SK-N-SH (cell line): Measurements from ENCODE around the gene VWA3B. TPM values are rescaled to one million over a fixed set of nuclear protein-coding genes. Genes with fewer than 3 reads are reported as not detected.

Experiments used
- CTCF ChIA-PET: fragments of 300-600, 350-600 bp; formaldehyde crosslinking; extraction: SDS; loops from one replicate; lab custom pipeline; 2021; lab: Yijun Ruan, JAX
- POLR2A ChIA-PET: fragments of 350-600 bp; sonication (Branson Sonifier 250); formaldehyde crosslinking; extraction: SDS; loops from one replicate; lab custom pipeline; 2020; ENCODE audit warnings: antibody characterized with exemption, inconsistent platforms; lab: Yijun Ruan, JAX
- DNase-seq: peaks from one replicate; pipeline ENCODE4 v3.0.0; 2012
- H2AFZ ChIP-seq: fragments of 200-600 bp; sonication (generic); 2 replicates; pipeline ENCODE4 v1.8.1; 2016; ENCODE audit warnings: antibody characterized with exemption, mild to moderate bottlenecking, low read depth
- H3F3A ChIP-seq: fragments of 200-600 bp; sonication (generic); replicated peaks from 2 replicates; pipeline ENCODE3; 2016; ENCODE audit warnings: antibody characterized with exemption, mild to moderate bottlenecking; ENCODE audit not compliant: insufficient read depth
- H3K27ac ChIP-seq, 2 experiments: fragments of 200-500 bp in 1 of 2; fragments of 200-600 bp in 1 of 2; sonication (Bioruptor generic) in 1 of 2; sonication (generic), shearing (Covaris generic) in 1 of 2; 2 replicates each; pipeline versions ENCODE4 v1.5.1 to v1.6.1; 2014 to 2016; ENCODE audit warnings: low read depth in 2 of 2, inconsistent platforms in 1 of 2, low read length in 1 of 2, mild to moderate bottlenecking in 1 of 2, mixed read lengths in 1 of 2
- H3K27me3 ChIP-seq: fragments of 200-600 bp; sonication (generic), shearing (Covaris generic); 2 replicates; pipeline ENCODE4 v1.6.1; 2016; ENCODE audit warnings: mixed run types; ENCODE audit not compliant: insufficient read depth
- H3K36me3 ChIP-seq, 2 experiments: fragments of 200-500 bp in 1 of 2; fragments of 200-600 bp in 1 of 2; sonication (Bioruptor generic) in 1 of 2; sonication (generic) in 1 of 2; replicated peaks in 1 of 2; 2 replicates each; pipeline versions ENCODE3 to v1.5.1; 2014 to 2016; ENCODE audit warnings: low read length in 1 of 2, mild to moderate bottlenecking in 1 of 2; ENCODE audit not compliant: insufficient read depth in 2 of 2, control insufficient read depth in 1 of 2
- H3K4me1 ChIP-seq, 2 experiments: fragments of 200-500 bp in 1 of 2; fragments of 200-600 bp in 1 of 2; sonication (Bioruptor generic) in 1 of 2; sonication (generic), shearing (Covaris generic) in 1 of 2; 2 replicates each; pipeline versions ENCODE4 v1.5.1 to v1.6.1; 2014 to 2016; ENCODE audit warnings: low read depth in 1 of 2, low read length in 1 of 2, mixed run types in 1 of 2; ENCODE audit not compliant: insufficient read depth in 2 of 2, control insufficient read depth in 1 of 2
- H3K4me2 ChIP-seq: fragments of 200-600 bp; sonication (generic), shearing (Covaris generic); 2 replicates; pipeline ENCODE4 v1.6.1; 2017; ENCODE audit warnings: mixed run types
- H3K4me3 ChIP-seq, 2 experiments: fragments of 200-500 bp in 1 of 2; fragments of 200-600 bp in 1 of 2; sonication (Bioruptor generic) in 1 of 2; sonication (generic), shearing (Covaris generic) in 1 of 2; 2 replicates each; pipeline versions ENCODE4 v1.5.1 to v1.8.1; 2014 to 2016; ENCODE audit warnings: low read depth in 2 of 2, inconsistent platforms in 1 of 2, low read length in 1 of 2, mild to moderate bottlenecking in 1 of 2, mixed read lengths in 1 of 2, moderate library complexity in 1 of 2
- H3K79me2 ChIP-seq: fragments of 200-600 bp; sonication (generic); 2 replicates; pipeline ENCODE4 v1.8.1; 2017; ENCODE audit warnings: mild to moderate bottlenecking; ENCODE audit not compliant: insufficient read depth
- H3K9ac ChIP-seq: fragments of 200-600 bp; sonication (generic); 2 replicates; pipeline ENCODE4 v1.6.1; 2017; ENCODE audit warnings: mixed run types
- H3K9me2 ChIP-seq: fragments of 200-600 bp; sonication (generic); 2 replicates; pipeline ENCODE4 v1.6.1; 2017; ENCODE audit warnings: mixed run types
- H3K9me3 ChIP-seq: fragments of 200-600 bp; sonication (generic); 2 replicates; pipeline ENCODE4 v1.6.1; 2017; ENCODE audit warnings: mixed run types, mild to moderate bottlenecking, moderate library complexity
- H4K20me1 ChIP-seq: fragments of 200-600 bp; sonication (generic); 2 replicates; pipeline ENCODE4 v1.6.1; 2017; ENCODE audit warnings: mild to moderate bottlenecking, mixed run types; ENCODE audit not compliant: insufficient read depth
- EZH2phosphoT487 ChIP-seq: fragments of 200-600 bp; sonication (generic); IDR thresholded peaks from 2 replicates; pipeline ENCODE4 v1.6.1; 2017; ENCODE audit warnings: low read depth, mixed run types, mild to moderate bottlenecking, antibody characterized with exemption, moderate library complexity, borderline replicate concordance
- FOSL2 ChIP-seq: IDR thresholded peaks from 2 replicates; pipeline ENCODE4 v1.4.0; 2012; ENCODE audit warnings: low read depth, mild to moderate bottlenecking, moderate library complexity, borderline replicate concordance
- FOXM1 ChIP-seq: IDR thresholded peaks from 2 replicates; pipeline ENCODE4 v1.4.0; 2012; ENCODE audit warnings: low read depth, mild to moderate bottlenecking
- GATA2 ChIP-seq: sonication (generic); formaldehyde crosslinking; IDR thresholded peaks from 2 replicates; pipeline ENCODE4 v1.5.0; 2020; ENCODE audit warnings: mild to moderate bottlenecking, missing genetic modification reagents
- MEF2A ChIP-seq: IDR thresholded peaks from 2 replicates; pipeline ENCODE4 v1.4.0; 2012; ENCODE audit warnings: low read depth, borderline replicate concordance
- NRF1 ChIP-seq: IDR thresholded peaks from 2 replicates; pipeline ENCODE4 v1.6.1; 2012; ENCODE audit warnings: low read depth, mild to moderate bottlenecking, low read length
- SIN3A ChIP-seq: IDR thresholded peaks from 2 replicates; pipeline ENCODE4 v1.6.1; 2012; ENCODE audit warnings: low read depth, mild to moderate bottlenecking, low read length, moderate library complexity, borderline replicate concordance
- TEAD4 ChIP-seq: IDR thresholded peaks from 2 replicates; pipeline ENCODE4 v1.4.0; 2012; ENCODE audit warnings: mild to moderate bottlenecking, borderline replicate concordance; ENCODE audit not compliant: insufficient read depth
- YY1 ChIP-seq: IDR thresholded peaks from 2 replicates; pipeline ENCODE4 v1.4.0; 2012; ENCODE audit warnings: low read depth, mild to moderate bottlenecking
- WGBS: methylation state at CpG from one replicate; pipeline ENCODE4 v1.1.6; 2017; ENCODE audit warnings: low lambda C conversion rate; 5-methylcytosine and 5-hydroxymethylcytosine counted together
- polyA plus RNA-seq, 3 experiments: library from polyadenylated mRNA; depleted of rRNA; stranded (reverse); fragments of >200 nt; gene quantifications; 2 replicates each; pipeline ENCODE4 v1.2.3, GENCODE V29; 2012
- TF ChIP-seq, protein P1 (sequence below): fragments of 150-350 bp; IDR thresholded peaks from 2 replicates; pipeline ENCODE4 v1.6.1; 2017; ENCODE audit warnings: antibody characterized with exemption, low read length, low read depth, borderline replicate concordance
- TF ChIP-seq, protein P2 (sequence below): fragments of 150-350 bp; IDR thresholded peaks from 2 replicates; pipeline ENCODE4 v1.6.1; 2016; ENCODE audit warnings: mild to moderate bottlenecking, low read depth, low read length
- TF ChIP-seq, protein P3 (sequence below): IDR thresholded peaks from 2 replicates; pipeline ENCODE4 v1.4.0; 2012; ENCODE audit warnings: low read depth
- TF ChIP-seq, protein P4 (sequence below): IDR thresholded peaks from 2 replicates; pipeline ENCODE4 v1.6.1; 2012; ENCODE audit warnings: mild to moderate bottlenecking, low read depth, low read length, moderate library complexity
- TF ChIP-seq, protein P5 (sequence below): fragments of 200-600 bp; sonication (generic); IDR thresholded peaks from 2 replicates; pipeline ENCODE4 v1.6.1; 2017; ENCODE audit warnings: antibody characterized with exemption, mild to moderate bottlenecking, moderate library complexity

The VWA3B gene
- polyA plus RNA-seq, 1 of the 3 experiments (the other 2 are of a cell fraction) = not detected

DNA sequence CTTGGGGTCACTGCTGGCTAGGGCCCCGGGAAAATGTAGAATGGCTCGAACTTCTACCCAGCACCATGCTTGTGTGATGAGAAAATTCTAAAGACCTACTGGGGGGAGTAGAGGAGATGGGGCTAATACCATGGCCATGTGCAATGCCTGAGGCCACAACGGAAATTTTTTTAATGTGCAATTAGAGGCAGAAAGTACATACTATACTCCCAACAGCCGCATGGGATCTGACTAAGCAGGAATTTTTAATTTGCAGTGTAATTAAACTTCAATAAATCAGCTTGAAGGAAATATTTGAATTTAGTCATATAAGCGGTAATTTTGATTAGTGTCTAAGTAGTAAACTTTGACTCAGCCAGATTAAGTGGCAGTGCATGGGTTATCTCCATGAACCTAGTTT is 206.1 kb downstream of the VWA3B start:
- no peaks in the 10 kb centered on the region for H3K27me3 ChIP-seq
- TF ChIP-seq, protein P1, sequence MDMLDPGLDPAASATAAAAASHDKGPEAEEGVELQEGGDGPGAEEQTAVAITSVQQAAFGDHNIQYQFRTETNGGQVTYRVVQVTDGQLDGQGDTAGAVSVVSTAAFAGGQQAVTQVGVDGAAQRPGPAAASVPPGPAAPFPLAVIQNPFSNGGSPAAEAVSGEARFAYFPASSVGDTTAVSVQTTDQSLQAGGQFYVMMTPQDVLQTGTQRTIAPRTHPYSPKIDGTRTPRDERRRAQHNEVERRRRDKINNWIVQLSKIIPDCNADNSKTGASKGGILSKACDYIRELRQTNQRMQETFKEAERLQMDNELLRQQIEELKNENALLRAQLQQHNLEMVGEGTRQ = no peak
- TF ChIP-seq, protein P2, sequence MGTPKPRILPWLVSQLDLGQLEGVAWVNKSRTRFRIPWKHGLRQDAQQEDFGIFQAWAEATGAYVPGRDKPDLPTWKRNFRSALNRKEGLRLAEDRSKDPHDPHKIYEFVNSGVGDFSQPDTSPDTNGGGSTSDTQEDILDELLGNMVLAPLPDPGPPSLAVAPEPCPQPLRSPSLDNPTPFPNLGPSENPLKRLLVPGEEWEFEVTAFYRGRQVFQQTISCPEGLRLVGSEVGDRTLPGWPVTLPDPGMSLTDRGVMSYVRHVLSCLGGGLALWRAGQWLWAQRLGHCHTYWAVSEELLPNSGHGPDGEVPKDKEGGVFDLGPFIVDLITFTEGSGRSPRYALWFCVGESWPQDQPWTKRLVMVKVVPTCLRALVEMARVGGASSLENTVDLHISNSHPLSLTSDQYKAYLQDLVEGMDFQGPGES = no peak
- TF ChIP-seq SIN3A (no peak), MEF2A (no peak), EZH2phosphoT487 (no peak), TEAD4 (no peak), YY1 (no peak), FOSL2 (no peak), GATA2 (CRISPR knock-in tag) (no peak), NRF1 (no peak)
- TF ChIP-seq, protein P3, sequence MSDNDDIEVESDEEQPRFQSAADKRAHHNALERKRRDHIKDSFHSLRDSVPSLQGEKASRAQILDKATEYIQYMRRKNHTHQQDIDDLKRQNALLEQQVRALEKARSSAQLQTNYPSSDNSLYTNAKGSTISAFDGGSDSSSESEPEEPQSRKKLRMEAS = no peak
- H3K27ac ChIP-seq = no peak overlapping the region
- H3K4me3 ChIP-seq = no peak overlapping the region
- no peak for DNase-seq
- no peaks in the 10 kb centered on the region for H3K9me2 ChIP-seq
- ChIA-PET CTCF (no interaction called here), POLR2A (no interaction called here)
- H4K20me1 ChIP-seq = no peaks in the 10 kb centered on the region
- no peak overlapping the region for H3K9ac ChIP-seq
- H2AFZ ChIP-seq = no peak overlapping the region
- no peaks in the 10 kb centered on the region for H3K79me2 ChIP-seq
- H3K4me1 ChIP-seq = no peaks in the 10 kb centered on the region; a peak in 1 of 4 replicates
- no peak overlapping the region for H3K4me2 ChIP-seq
- no peaks in the 10 kb centered on the region for H3K36me3 ChIP-seq
- WGBS = 55% methylated on average over 5 of the region's 5 CpGs
- H3F3A ChIP-seq = no peaks in the 10 kb centered on the region
- H3K9me3 ChIP-seq = no peaks in the 10 kb centered on the region

DNA sequence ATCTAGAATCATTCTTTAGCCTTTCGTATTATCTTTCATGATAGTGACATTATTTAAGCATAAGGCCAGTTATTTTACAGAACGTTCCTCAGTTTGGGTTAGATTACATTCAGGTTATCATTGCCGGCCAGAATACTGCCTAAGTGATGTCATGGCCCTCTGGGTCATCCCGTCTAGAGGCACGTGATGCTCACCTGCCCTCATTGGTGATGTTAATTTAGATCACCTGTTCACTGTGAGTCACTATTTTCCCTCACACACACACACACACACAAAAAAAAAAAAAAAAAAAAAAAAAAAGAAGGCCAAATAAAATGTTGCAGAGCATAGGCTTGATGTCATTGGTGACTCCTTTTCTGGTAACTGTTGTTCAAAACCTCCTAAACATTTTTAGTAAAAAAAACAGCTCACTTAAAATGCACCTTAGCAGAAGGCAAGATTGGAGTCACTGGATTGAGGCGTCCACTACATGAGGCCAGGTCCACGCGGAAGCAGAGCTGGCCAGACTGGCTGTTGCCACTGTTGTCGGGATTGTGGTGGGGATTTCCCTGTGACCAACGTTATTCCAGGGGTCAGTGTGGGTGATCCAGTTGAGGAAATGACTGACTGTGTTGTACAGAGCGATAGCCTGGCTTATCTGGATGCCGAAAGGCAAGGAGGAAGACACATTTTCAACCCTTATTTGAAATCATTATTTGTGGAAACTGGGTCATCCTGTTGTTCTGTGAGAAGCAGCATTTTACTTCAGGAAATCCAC is 207.1 kb downstream of the VWA3B start:
- Histone ChIP-seq H3K9me3 (no peaks in the 10 kb centered on the region), H3K27ac (no peak overlapping the region), H4K20me1 (no peaks in the 10 kb centered on the region), H3K27me3 (no peaks in the 10 kb centered on the region), H3K36me3 (no peaks in the 10 kb centered on the region), H3K9ac (no peak overlapping the region), H3K79me2 (no peaks in the 10 kb centered on the region), H2AFZ (no peak overlapping the region), H3K4me1 (no peaks in the 10 kb centered on the region; a peak in 1 of 4 replicates), H3K4me3 (no peak overlapping the region), H3K9me2 (no peaks in the 10 kb centered on the region), H3F3A (no peaks in the 10 kb centered on the region), H3K4me2 (no peak overlapping the region)
- CTCF ChIA-PET = interaction anchor here (1.0 kb wide), 1 partner anchor 12 kb away, joined by 3 read pairs; no protein-coding TSS in a partner anchor
- TF ChIP-seq, protein P4, sequence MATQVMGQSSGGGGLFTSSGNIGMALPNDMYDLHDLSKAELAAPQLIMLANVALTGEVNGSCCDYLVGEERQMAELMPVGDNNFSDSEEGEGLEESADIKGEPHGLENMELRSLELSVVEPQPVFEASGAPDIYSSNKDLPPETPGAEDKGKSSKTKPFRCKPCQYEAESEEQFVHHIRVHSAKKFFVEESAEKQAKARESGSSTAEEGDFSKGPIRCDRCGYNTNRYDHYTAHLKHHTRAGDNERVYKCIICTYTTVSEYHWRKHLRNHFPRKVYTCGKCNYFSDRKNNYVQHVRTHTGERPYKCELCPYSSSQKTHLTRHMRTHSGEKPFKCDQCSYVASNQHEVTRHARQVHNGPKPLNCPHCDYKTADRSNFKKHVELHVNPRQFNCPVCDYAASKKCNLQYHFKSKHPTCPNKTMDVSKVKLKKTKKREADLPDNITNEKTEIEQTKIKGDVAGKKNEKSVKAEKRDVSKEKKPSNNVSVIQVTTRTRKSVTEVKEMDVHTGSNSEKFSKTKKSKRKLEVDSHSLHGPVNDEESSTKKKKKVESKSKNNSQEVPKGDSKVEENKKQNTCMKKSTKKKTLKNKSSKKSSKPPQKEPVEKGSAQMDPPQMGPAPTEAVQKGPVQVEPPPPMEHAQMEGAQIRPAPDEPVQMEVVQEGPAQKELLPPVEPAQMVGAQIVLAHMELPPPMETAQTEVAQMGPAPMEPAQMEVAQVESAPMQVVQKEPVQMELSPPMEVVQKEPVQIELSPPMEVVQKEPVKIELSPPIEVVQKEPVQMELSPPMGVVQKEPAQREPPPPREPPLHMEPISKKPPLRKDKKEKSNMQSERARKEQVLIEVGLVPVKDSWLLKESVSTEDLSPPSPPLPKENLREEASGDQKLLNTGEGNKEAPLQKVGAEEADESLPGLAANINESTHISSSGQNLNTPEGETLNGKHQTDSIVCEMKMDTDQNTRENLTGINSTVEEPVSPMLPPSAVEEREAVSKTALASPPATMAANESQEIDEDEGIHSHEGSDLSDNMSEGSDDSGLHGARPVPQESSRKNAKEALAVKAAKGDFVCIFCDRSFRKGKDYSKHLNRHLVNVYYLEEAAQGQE = no peak
- no peak for TF ChIP-seq SIN3A
- TF ChIP-seq FOSL2 = no peak
- TF ChIP-seq, protein P1 = no peak
- TF ChIP-seq, protein P5, sequence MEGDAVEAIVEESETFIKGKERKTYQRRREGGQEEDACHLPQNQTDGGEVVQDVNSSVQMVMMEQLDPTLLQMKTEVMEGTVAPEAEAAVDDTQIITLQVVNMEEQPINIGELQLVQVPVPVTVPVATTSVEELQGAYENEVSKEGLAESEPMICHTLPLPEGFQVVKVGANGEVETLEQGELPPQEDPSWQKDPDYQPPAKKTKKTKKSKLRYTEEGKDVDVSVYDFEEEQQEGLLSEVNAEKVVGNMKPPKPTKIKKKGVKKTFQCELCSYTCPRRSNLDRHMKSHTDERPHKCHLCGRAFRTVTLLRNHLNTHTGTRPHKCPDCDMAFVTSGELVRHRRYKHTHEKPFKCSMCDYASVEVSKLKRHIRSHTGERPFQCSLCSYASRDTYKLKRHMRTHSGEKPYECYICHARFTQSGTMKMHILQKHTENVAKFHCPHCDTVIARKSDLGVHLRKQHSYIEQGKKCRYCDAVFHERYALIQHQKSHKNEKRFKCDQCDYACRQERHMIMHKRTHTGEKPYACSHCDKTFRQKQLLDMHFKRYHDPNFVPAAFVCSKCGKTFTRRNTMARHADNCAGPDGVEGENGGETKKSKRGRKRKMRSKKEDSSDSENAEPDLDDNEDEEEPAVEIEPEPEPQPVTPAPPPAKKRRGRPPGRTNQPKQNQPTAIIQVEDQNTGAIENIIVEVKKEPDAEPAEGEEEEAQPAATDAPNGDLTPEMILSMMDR = no peak
- TF ChIP-seq EZH2phosphoT487 = no peak
- no peak for TF ChIP-seq FOXM1
- no peak for DNase-seq
- WGBS = 53% methylated on average over 11 of the region's 12 CpGs
- POLR2A ChIA-PET = no interaction called here
